LNCAP (cell line): Measurements from ENCODE around the gene HOXD9.

Experiments
- CTCF ChIP-seq: fragments of 450-650 bp; IDR thresholded peaks from 2 replicates; pipeline ENCODE4 v1.5.1; 2017; ENCODE audit warnings: mild to moderate bottlenecking

HOXD9 gene

GRCh38 chr2:176149939-176150583 lies 27.5 kb downstream of the HOXD9 start:
- no peak for TF ChIP-seq CTCF

- TF ChIP-seq CTCF, result no peak
Measured at GRCh38 chr2:176150584-176151441, 28.3 kb downstream of the HOXD9 start.

GRCh38 chr2:176151442-176152287 lies 29.1 kb downstream of the HOXD9 start, which contains the start of gene HOXD4:
Gene HOXD4 (plus strand): TSS chr2:176151550. CDS start chr2:176151634, 84 bp downstream.
- no peak for TF ChIP-seq CTCF

- no peak for TF ChIP-seq CTCF
Measured at GRCh38 chr2:176152350-176153181, 30.0 kb downstream of the HOXD9 start.

- no peak for TF ChIP-seq CTCF
Measured at GRCh38 chr2:176154576-176155252, 32.2 kb downstream of the HOXD9 start.

- no peak for TF ChIP-seq CTCF
Measured at GRCh38 chr2:176155356-176156044, 33.0 kb downstream of the HOXD9 start.
